Measurements from ENCODE around the gene PTPA.
"Not testable (repeated sequence)": the region's sequence is repeated elsewhere in the genome, so short reads cannot be mapped to it uniquely, and the experiment has no call there.

Gene PTPA

DNA sequence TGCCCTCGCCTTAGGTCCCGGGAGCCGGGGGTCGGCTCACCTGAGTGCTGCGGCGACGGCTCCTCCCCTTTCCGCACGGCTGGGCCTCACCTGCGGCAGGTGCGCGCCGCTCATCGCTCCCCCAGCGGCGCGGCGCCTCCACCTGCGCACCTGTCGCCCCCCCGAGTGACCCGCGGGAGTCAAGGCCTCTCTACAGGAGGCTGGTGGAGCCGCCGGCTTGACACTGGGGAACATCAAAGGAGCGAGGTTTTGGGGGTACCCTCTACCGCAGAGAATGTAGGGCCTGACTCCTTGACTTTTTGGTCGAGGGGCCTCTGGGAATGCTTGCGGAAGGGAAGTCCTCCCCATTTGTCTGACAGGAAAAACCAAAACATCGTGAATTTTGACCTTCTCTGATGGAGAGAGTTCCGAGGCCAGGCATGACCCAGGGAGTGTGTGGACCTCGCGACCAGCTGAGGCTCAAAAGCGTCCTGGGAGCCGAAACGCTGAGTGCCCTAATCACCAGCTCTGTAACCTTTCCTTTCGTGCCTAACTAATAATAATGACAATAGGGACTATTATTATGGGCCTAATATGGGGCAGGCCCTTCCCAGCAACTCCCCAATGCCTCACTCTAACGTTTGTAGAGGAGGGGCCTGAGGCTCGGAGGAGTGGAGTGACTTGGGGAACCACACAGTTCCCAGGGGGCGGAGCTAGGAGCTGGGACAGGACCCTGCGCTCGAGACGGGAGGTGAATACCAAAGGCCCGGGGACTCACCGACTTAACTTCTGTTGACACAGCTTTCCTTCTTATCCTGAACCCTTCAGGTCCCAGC lies 67.6 kb downstream of the PTPA start:
- no peak for DNase-seq

DNA sequence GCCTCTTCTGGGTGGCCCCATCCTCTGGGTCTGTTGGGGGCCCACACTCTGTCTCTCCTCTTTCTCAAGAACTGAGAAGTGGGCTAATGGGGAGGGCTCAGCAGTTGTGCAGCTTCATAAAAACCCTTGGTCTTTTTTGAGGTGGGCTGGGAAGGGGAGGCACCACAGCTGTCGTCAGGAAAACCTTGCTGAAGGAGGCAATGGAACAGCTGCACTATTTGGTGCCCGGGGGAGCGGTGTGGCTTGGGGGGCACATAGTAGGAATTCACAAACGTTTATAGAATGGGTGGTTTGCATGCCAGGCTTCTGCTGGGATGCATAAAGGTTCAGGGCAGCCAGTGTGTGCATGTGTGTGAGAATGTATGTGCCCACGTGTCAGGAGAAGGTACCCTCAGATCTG lies 70.0 kb downstream of the PTPA start:
- DNase-seq = no peak

DNA sequence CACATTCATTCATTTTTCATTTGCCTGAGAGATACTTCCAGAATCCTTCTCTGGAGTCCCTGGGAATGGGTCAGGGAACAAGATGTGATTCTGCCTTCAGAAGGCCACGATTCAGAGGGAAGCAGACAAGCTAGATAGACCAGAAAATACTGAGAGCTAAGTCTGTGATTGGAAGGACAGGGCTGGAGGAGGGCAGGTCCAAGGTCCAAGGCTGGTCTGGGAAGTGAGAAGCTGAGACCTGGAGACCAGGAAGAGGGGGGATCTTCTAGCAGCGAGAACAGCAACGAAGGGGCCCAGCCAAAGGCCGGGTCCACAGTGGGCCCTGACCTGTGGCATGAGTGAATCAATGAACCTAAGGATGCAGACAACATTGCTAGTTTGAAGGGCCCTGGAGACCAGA lies 70.9 kb downstream of the PTPA start:
- DNase-seq = no peak

DNA sequence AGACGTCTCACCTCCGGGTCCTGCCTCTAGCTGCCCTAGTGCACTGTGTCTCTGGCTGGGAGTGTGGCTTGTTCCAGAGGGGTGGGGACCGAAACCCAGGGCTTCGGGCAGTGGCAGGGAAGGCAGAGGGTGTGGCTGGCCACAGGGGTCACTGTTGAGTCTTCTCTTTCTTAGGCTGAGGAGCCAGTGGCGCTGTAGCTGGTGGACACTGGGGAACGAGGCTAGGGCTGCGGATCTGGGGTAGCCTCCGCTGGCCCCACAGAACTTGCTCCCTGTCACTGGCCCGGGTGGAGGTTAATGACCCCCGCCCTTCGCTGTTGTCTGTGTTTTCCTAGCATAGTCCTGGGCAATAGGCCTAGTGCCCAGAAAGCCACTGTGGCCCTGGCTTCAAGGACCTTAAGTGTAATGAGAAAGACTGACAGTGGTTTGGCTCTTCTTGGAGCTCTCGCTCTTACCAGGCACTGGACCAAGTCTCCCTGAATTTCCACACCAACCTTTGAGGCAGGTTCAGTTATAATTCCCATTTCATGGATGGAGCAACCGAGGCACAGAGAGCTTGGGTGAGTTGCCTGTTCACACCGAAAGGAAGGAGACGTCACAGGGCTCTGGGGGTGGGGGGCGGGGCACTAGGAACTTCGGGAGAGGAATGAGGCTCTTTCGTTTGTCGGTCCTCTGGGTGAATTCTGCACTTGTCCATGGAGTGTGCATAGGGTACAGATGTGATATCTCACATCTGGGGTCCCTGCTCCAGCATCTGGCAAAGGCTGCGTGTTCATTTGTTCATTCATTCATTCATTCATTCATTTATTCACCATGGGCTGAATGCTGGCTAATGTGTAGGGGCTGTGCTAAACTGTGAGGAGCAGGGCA lies 71.6 kb downstream of the PTPA start:
- DNase-seq = no peak

DNA sequence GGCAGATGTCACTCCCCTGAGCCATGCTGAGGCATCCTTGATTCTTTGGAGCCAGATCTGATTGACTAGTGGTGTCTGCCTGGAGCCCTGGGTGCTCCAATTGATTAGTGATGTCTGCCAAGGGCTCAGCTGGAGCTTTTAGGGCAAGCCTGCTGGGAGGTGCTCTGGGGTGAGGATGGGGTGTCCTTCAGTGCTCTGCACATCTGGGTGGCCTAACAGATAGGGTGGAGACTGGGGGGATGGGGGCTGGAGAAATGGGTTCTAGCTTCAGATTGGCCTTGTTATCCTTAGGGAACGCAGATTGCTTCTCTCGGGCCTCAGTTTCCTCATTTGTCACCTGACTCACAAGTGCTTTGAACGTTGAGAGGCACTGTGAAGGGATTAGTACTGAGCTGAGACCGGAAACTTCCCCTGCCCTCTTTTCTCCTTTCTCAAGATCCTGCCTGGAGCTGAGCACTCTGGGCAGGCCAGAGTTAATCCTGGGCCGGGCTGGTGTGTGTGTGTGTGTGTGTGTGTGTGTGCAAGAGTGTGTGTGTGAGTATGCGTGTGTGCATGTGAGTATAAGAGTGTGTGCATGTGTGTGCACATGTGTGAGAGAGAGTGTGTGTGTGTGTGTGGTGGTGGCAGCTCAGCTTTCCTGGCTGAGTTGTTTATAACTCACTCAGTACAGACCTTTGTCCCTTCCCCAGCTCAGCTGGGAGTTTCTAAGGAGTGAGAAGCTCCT lies 72.4 kb downstream of the PTPA start:
- no peak for DNase-seq

DNA sequence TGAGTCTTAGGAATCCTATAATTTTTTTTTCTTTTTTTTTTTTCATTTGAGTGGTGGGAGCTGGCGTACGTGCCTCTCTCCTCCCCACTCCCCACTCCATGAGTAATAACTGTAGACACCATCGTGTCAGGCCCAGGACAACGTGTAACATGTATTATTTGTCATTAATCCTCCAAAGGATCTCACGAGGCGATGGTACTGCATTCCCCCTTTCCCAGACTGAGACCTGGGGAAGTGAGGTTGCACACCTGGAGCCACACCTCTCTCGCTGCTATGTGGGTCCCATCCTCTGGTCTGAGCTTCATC lies 73.0 kb downstream of the PTPA start:
- no peak for DNase-seq

DNA sequence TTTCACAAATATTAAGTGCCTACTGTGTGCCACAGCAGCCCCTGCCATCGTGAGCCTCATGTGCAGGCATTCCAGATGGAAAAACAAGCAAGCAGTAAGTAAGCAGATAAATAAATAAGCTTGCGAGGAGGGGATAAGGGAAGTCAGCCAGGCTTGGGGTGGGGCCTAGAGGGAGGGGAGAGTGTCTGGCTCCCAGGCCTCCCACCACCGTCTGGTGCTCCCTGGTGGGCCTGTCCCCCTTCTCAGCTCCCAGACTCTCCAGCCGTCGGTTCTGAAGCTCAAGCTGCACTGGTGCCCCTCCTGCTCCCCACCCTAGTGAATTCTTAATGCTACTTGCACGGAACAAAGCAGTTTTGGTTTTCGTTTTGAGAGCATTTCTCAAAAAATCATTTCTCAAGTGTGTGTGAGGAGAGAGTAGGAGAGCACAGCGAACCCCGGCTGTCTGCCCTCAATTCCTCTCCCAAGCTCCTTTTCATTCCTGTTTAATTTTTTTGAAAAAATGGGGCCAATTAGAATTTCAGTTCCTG lies 73.4 kb downstream of the PTPA start:
- no peak for DNase-seq

DNA sequence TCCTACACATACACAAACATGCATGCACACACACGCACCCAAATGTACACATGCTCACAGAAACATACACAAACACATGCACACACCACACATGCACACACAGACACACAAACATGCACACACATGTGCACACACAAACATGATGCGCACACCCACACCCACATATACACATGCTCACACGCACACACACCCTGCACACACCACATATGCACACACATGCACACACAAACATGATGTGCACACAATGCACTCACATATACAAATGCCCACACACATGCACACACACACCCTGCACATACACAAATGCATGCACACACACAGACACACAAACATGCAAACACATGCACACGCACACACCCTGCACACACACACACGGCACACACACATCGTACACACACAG lies 74.2 kb downstream of the PTPA start:
- DNase-seq = no peak

DNA sequence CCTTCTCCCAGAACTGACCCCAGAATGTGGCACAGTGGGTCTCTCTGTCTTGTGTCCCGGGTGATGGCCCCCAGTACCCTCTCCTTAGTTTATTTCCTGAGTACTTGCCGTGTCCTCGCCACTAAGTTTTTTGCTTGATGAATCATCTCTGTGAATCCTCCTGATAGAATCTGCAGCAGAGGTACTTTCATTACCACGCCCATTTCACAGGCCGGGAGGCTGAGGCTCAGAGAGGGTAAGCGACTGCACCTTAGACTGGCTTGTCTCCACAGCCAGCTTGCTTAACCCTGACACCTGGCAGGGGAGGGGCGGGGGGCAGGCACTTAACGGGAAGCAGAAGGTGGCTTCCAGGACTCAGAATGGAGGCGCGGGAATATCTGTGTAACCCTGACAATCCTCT lies 74.8 kb downstream of the PTPA start:
- DNase-seq = no peak

DNA sequence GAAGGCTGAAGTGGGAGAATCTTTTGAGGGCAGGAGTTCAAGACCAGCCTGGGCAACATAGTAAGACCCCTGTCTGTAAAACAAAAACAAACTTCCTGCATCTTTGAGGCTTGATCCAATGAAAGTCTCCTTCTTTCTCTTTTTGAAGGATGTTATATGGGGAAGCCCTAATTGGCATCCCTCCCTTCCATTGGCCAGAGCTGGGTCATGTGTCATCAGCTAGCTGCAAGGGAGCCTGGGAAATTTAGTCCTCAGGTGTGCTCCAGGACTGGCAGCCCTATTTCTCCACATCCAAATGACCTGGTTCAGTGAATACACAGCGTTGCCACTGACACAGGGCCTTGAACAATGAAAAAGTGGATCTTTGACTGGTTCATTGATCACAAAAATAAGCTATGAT lies 75.8 kb downstream of the PTPA start:
- no peak for DNase-seq

DNA sequence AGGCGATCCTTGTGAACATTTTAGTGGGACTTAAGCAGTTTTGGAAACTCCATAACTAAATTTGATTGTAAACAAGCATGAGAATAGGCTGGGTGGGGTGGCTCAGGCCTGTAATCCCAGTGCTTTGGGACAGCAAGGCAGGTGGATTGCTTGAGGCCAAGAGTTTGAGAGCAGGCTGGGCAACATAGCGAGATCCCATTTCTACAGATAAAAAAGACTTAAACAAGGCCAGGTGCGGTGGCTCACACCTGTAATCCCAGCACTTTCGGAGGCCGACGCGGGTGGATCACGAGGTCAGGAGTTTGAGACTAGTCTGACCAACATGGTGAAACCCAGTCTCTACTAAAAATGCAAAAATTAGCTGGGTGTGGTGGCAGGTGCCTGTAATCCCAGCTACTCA lies 78.8 kb downstream of the PTPA start:
- not testable (repeated sequence) for DNase-seq

DNA sequence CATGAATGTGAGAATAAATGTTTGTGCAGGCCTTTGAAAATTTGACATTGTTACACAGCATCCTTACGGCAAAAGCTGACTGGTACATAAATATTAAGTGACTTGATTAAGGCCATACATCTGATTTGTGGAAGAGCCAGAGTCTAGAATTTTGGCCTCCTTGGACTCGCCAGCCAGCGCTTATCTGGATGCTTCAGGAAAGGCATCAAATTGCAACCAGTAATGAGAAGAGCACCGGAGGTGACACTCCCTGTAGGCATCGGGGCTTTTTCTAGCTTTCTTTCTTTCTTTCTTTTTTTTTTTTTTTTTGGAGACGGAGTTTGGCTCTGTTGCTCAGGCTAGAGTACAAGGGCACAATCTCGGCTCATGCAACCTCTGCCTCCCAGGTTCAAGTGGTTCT lies 80.0 kb downstream of the PTPA start:
- no peak for DNase-seq

DNA sequence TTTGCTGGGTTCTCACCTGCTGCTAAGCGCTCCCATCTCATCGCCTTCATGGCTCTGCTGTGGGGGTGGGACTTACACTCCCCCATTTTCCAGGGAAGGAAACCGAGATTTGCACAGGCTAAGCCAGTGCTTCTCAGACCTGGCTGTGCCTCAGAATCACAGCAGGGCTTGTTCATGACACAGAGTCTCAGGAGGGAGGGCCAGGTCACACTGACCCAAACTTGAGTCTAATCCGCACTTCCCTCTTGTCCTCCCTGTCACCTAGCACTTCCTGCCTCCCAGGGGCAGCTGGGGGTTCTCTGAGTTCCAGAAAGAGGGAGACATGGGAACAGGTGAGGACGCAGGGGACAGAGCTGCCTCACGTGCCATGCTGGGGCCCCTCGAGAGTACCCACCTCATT lies 82.4 kb downstream of the PTPA start:
- DNase-seq = no peak

DNA sequence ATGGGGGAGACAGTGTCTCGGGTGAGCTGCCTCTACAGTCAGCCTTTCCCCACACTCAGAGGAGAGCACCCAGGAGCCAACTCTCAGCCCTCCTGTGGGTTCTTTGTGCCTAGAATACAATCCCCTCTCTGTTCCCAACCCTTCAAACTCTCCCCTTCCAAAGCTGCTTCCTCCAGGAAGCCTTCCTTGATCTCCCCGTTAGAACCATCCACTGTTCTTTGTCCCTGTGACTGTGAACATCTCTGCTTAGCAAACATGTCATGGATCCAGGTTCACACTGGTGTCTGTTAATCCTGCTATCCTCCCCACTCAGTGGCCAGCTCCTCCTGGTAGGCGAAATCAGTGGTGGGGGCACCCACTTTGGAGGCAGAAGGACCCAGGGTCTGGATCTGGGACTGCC lies 83.0 kb downstream of the PTPA start:
- DNase-seq = no peak

DNA sequence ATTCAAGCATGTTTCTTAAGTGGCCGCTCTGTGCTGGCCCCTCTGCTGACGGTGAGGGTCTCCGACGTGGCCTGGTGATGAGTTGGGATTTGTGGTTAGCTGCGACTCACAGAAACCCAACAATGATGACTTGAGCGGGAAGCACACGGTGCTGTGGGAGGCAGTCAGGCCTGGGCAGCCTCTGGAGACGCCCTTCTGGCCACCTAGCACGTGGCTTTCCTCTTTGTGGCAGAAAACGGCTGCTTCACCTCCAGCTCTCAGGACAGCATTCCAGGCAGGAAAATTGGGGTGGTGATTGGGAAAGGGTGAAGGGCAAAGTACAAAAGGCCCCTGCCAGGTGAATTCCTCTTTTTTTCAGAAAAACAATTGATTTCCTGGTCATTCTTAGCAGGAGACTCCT lies 84.4 kb downstream of the PTPA start:
- DNase-seq = no peak

DNA sequence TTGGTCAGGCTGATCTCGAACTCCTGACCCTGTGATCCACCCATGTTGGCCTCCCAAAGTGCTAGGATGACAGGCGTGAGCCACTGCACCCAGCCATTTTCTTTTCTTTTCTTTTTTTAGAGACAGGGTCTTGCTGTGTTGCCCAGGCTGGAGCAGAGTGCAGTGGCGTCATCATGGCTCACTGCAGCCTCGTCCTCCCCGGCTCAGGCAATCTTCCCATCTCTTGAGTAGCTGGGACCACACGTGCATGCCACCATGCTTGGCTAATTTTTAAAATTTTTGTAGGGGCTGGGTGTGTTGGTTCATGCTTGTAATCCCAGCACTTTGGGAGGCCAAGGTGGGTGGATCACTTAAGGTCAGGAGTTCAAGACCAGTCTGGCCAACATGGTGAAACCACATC lies 85.8 kb downstream of the PTPA start:
- DNase-seq = not testable (repeated sequence)

DNA sequence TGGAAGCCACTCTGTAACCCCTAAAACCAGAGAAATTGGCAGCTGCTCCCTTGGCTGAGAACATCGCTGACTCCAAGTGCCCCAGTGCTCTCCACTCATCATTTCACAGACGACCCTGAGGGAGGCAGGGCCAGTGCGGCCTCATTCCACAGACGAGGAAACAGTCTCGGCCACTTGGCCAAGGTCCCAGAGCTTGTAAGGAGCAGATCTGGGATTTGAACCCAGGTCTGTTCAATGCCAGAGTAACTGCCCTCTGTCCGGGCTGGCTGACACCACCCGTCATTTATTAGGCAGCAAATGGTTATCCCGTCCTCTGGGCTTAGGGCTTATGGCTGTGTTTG lies 86.7 kb downstream of the PTPA start:
- DNase-seq = no peak

All from NCI-H187 treated with DMSO at 0.1 percent for 48 hours (cell line).